ENCODE measurements around the gene TARDBP. TPM values are rescaled to one million over a fixed set of nuclear protein-coding genes. Genes with fewer than 3 reads are reported as not detected.
"Not testable (repeated sequence)": the region's sequence is repeated elsewhere in the genome, so short reads cannot be mapped to it uniquely, and the experiment has no call there.

Gene TARDBP
- total RNA-seq, 1 donor from 2014 or later: 175 TPM

GRCh38 chr1:11062965-11063401 is 50.5 kb downstream of the TARDBP start:
- H3K27me3 Mint-ChIP-seq (ENCODE audit: low read depth): no peaks in the 10 kb centered on the region
- H3K4me3 Mint-ChIP-seq: no peak overlapping the region
- H3K4me1 Mint-ChIP-seq: peaks cover 16% of the 10 kb centered on the region
- no peak for DNase-seq (ENCODE audit: low spot score in 2 of 2, unreplicated experiment in 2 of 2)
- no peaks in the 10 kb centered on the region for H3K9me3 Mint-ChIP-seq
- peaks cover 24% of the 10 kb centered on the region for H3K36me3 Mint-ChIP-seq
- no peak for TF ChIP-seq CTCF (IDR thresholded peaks at IDR 0.05; ENCODE audit: unreplicated experiment)
- no peak overlapping the region for H3K27ac Mint-ChIP-seq

GRCh38 chr1:11063937-11064537 is 51.6 kb downstream of the TARDBP start:
- not testable (repeated sequence) for H3K27ac Mint-ChIP-seq; H3K27me3 Mint-ChIP-seq (ENCODE audit: low read depth); H3K9me3 Mint-ChIP-seq; DNase-seq (ENCODE audit: low spot score in 2 of 2, unreplicated experiment in 2 of 2); H3K4me3 Mint-ChIP-seq
- H3K36me3 Mint-ChIP-seq: peaks cover 31% of the 10 kb centered on the region
- peaks cover 11% of the 10 kb centered on the region for H3K4me1 Mint-ChIP-seq

DNA sequence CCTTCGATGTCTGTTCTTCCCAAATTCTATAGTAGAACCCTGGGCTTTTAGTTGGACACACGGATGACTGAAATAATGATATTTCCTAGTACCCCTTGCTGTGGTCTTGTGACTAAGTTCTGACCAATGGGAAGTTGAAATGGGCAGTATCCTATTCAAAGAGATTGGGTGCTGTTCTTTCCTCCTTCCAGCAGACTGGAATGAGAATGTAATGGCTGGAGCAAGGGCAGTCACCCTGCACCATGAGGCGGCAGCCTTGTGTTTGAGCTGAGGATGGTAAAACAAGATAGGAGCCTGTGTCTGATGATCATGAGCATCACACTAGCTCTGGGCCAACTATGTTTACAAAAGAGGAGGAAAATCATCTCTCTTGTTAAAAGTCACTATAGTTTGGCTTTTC is 52.5 kb downstream of the TARDBP start:
- no peak for TF ChIP-seq CTCF (IDR thresholded peaks at IDR 0.05; ENCODE audit: unreplicated experiment)
- Mint-ChIP-seq H3K9me3 (no peaks in the 10 kb centered on the region), H3K36me3 (peaks cover 37% of the 10 kb centered on the region), H3K4me1 (peaks cover 8% of the 10 kb centered on the region), H3K27me3 (ENCODE audit: low read depth) (no peaks in the 10 kb centered on the region), H3K27ac (no peak overlapping the region), H3K4me3 (no peak overlapping the region)
- DNase-seq (ENCODE audit: low spot score in 2 of 2, unreplicated experiment in 2 of 2): no peak

DNA sequence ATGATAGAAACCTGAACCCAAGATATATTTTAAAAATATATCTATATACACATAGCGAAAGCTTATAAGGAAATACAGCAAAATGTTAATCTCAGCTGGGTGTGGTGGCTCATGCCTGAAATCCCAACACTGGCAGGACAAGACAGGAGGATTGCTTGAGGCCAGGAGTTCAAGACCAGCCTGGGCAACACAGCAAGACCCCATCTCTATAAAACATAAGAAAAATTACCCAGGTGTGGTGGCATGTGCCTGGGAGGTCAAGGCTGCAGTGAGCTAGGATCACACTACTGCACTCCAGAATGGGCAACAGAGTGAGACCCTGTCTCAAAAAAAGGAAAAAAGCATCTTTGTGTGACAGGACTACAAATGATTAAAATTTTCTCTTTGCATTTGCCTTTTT is 53.3 kb downstream of the TARDBP start:
- Mint-ChIP-seq H3K4me1 (peaks cover 4% of the 10 kb centered on the region), H3K9me3 (no peaks in the 10 kb centered on the region), H3K27ac (no peak overlapping the region), H3K36me3 (peaks cover 42% of the 10 kb centered on the region), H3K4me3 (no peak overlapping the region), H3K27me3 (ENCODE audit: low read depth) (no peaks in the 10 kb centered on the region)
- no peak for DNase-seq (ENCODE audit: low spot score in 2 of 2, unreplicated experiment in 2 of 2)
- no peak for TF ChIP-seq CTCF (IDR thresholded peaks at IDR 0.05; ENCODE audit: unreplicated experiment)

- H3K27ac Mint-ChIP-seq: no peak overlapping the region
- DNase-seq (ENCODE audit: low spot score in 2 of 2, unreplicated experiment in 2 of 2): no peak
- H3K9me3 Mint-ChIP-seq: no peaks in the 10 kb centered on the region
- H3K4me3 Mint-ChIP-seq: no peak overlapping the region
- TF ChIP-seq CTCF (IDR thresholded peaks at IDR 0.05; ENCODE audit: unreplicated experiment): no peak
- H3K36me3 Mint-ChIP-seq: peaks cover 51% of the 10 kb centered on the region
- no peaks in the 10 kb centered on the region for H3K27me3 Mint-ChIP-seq (ENCODE audit: low read depth)
- no peaks in the 10 kb centered on the region for H3K4me1 Mint-ChIP-seq
Observed at GRCh38 chr1:11067716-11068599, 55.5 kb downstream of the TARDBP start.
